ENCODE data around the gene ARID5B. TPM values are rescaled to one million over a fixed set of nuclear protein-coding genes. Genes with fewer than 3 reads are reported as not detected.

ARID5B gene
- total RNA-seq, 2 experiments from 2014 or later, result 34.8 to 35.9 TPM

DNA sequence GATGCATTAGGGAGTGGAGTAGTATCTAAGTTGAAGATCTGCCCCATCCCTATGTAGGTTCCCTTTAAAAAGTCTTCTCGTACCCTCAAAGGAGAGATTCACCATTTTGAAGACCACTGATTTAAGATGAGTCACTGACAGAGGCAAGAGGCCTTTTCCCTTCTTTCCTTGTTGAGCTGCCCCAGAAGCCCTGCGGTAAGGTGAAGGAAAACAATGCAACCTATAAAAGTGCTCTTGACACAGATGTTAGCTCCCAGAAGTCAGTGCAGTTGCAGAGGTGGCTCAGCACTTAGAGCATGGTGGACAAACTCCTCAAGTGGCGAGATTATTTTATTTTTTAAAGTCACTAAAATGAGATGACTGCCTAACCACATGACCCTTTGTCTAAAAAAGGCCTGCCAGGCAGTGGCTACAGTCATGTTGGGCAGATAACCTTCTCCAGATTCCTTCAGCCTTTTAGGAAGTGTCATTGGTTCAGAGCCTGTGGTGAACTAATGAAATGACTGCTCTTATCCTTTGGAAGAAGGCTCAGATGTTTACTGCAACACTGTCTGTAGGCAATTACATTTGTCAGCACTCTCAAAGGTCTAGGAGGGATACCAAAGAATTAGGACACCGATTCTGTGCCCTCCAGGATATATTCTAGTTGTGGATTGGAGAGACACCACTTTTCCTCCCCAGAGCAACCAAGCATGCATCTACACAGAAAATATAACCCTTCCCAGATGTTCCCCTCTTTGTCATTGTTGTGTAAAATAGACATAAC, 88.7 kb downstream of the ARID5B start:
- Mint-ChIP-seq H3K36me3 (peaks cover 35% of the 10 kb centered on the region), H3K9me3 (ENCODE audit: low read depth) (peaks cover 2% of the 10 kb centered on the region), H3K4me1 (peaks cover 85% of the 10 kb centered on the region), H3K27me3 (no peaks in the 10 kb centered on the region), H3K4me3 (no peak overlapping the region), H3K27ac (peak overlapping the region; percentile 47)
- ATAC-seq (no peak), DNase-seq (no peak)
- CTCF ChIA-PET, result interaction anchor here (1.1 to 1.2 kb wide), 2 partner anchors 78 to 274 kb away, joined by 3 read pairs; no protein-coding TSS in a partner anchor

DNA sequence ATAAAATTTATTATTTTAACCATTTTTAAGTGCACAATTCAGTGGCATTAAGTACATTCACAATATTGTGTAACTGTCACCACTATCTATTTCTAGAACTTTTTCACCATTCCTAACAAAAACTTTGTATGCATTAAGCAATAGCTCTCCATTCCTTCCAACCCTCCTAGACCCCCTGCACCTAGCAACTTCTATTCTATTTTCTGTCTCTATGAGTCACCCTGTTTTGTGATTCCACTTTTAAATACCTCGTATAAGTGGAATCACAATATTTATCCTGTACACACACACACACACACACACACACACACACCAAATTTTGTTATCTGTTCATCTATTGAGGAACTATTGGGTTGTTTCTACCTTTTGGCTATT, 89.2 kb downstream of the ARID5B start:
- Mint-ChIP-seq H3K27me3 (no peaks in the 10 kb centered on the region), H3K4me1 (peaks cover 84% of the 10 kb centered on the region), H3K27ac (no peak overlapping the region), H3K36me3 (peaks cover 31% of the 10 kb centered on the region), H3K4me3 (no peak overlapping the region), H3K9me3 (ENCODE audit: low read depth) (peaks cover 2% of the 10 kb centered on the region)
- CTCF ChIA-PET, result interaction anchor here (1.1 kb wide), 1 partner anchor 79 kb away, joined by 3 read pairs; no protein-coding TSS in a partner anchor
- ATAC-seq, result no peak
- DNase-seq, result no peak

DNA sequence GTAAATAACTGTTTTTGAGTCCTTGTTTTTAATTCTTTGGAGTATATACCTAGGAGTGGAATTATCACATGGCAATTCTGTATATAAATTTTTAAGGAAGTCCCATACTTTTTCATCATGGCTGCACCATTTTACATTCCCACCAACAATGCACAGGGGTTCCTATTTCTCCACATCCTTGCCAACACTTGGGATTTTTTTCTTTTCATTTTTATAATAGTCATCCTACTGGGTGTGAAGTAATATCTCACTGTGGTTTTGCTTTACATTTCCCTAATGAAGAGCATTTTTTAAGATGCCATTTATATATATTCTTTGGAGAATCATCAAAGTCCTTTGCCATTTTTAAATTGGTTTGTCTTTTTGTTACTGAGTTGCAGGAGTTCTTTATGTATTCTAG, 89.7 kb downstream of the ARID5B start:
- Mint-ChIP-seq H3K27ac (peak overlapping the region; percentile 98), H3K27me3 (no peaks in the 10 kb centered on the region), H3K4me1 (peaks cover 84% of the 10 kb centered on the region), H3K4me3 (no peak overlapping the region), H3K9me3 (ENCODE audit: low read depth) (peaks cover 2% of the 10 kb centered on the region), H3K36me3 (peaks cover 31% of the 10 kb centered on the region)
- DNase-seq, result no peak
- CTCF ChIA-PET, result interaction anchor here (0.6 to 1.1 kb wide), 2 partner anchors 79 to 254 kb away, joined by 3 read pairs; no protein-coding TSS in a partner anchor
- no peak for ATAC-seq

DNA sequence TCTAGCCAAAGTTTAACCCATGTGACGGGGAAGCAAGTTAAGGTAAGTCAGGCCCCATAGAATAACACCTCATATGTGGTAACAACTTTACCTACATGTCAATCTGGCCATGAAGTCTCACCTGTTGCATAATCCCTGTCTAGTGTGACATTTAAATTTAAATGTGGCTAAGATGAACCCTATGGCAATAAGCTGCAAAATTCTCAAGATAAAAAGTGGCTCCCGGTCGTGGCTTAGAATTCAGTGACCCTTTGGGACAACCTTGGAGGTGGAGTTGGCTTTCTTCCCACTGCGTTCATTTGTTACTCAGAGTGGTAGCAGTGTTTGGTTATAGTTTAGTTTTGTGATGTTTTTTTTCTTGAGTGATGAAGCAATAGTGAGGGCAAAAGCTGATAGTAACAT, 90.6 kb downstream of the ARID5B start:
- DNase-seq, result no peak
- Mint-ChIP-seq H3K4me1 (peaks cover 77% of the 10 kb centered on the region), H3K27me3 (no peaks in the 10 kb centered on the region), H3K36me3 (peaks cover 30% of the 10 kb centered on the region), H3K9me3 (ENCODE audit: low read depth) (peaks cover 2% of the 10 kb centered on the region), H3K4me3 (peak overlapping the region; percentile 80), H3K27ac (peak overlapping the region; percentile 98)
- no peak for ATAC-seq
- CTCF ChIA-PET, result interaction anchor here (1.1 to 2.8 kb wide), 7 partner anchors 10 to 94 kb away, joined by 5 to 16 read pairs (median 6); partner anchors contain the start of gene ARID5B

DNA sequence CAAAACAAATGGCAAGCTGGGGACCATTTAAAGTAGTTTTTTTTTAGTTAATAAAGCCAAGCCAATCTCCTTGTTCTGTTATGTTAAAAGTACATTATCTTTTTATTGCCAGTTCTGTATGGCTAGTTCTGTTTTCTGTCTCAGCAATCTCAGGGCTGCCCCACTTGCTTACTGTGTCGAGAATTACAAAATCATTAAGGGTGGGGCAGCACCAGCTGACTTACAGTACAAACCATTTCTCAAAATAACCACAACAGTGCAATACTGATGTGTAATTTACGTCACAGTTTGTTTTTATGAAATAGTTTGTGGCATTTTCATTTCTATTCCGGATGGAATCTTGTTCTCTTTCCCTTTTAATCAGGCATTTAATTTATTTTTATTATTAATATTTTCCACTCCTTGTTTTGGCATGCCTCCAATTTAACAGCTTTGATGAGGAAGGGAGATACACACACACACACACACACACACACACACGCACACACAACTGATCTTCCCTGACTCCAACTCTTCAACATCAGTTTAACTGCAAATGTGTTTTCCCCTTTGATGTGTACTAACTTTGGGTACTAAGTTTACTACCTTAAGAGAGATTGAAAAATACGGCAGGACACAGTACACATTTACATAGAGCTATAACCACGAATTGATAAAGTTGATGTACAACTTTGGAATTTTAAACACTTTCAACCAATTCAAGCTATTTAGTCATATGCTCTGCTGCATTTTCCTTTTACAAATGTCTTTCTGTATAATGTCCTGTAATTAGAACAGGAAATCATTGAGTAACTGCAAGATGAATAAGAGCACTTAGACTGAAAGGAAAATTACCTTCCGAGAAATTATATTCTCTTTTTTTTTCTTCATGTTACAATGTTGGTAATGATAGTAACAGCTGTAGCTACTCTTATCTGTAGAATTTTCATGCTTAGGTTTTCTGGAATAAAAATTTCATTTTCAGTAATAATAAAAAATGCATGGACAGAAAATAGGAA, 91.5 kb downstream of the ARID5B start:
- ATAC-seq, result peak; percentile 69
- H3K27me3 Mint-ChIP-seq, result no peaks in the 10 kb centered on the region
- H3K36me3 Mint-ChIP-seq, result peaks cover 35% of the 10 kb centered on the region
- peaks cover 2% of the 10 kb centered on the region for H3K9me3 Mint-ChIP-seq (ENCODE audit: low read depth)
- H3K4me3 Mint-ChIP-seq, result peak overlapping the region; percentile 80
- H3K27ac Mint-ChIP-seq, result peak overlapping the region; percentile 98
- CTCF ChIA-PET, result interaction anchor here (1.1 to 2.8 kb wide), 13 partner anchors 9 to 252 kb away, joined by 3 to 16 read pairs (median 5); partner anchors contain the start of gene ARID5B
- H3K4me1 Mint-ChIP-seq, result peaks cover 69% of the 10 kb centered on the region
- peak; percentile 78 for DNase-seq

DNA sequence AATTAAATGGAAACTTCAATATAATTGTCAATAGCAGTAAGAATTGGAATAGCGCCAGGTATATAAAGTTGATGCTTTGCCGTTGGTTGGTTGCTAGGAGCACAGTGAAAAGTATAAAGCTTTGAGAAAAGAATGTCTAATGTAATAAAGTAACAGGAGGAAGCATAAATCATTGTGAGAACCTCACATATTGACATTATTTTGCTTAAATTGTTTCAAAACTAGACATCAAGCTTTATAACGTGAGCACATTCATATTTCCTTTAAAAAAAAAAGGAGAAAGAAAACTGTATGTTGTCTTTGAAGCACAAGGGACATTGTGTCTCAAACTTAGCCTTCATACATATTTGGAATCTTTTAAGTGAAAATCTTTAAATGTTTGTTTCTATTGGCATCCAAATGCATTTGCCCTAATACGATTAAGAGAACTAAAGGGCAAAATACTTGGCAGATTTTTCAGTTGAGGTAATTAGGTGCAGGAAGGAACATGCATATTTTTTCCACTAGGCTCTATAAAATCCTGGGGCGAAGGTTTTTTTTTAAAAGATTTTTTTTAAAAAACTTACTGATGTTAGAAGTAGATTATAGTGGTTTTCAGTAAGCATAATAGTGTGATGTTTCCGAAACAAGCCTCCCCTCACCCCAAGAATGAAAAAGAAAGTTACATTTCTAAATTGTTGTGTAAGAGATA, 92.4 kb downstream of the ARID5B start:
- H3K4me1 Mint-ChIP-seq, result peaks cover 64% of the 10 kb centered on the region
- H3K4me3 Mint-ChIP-seq, result peak overlapping the region; percentile 80
- peaks cover 44% of the 10 kb centered on the region for H3K36me3 Mint-ChIP-seq
- H3K27me3 Mint-ChIP-seq, result no peaks in the 10 kb centered on the region
- no peak for DNase-seq
- CTCF ChIA-PET, result interaction anchor here (1.2 to 2.8 kb wide), 11 partner anchors 8 to 251 kb away, joined by 3 to 16 read pairs (median 5); partner anchors contain the start of gene ARID5B
- peaks cover 2% of the 10 kb centered on the region for H3K9me3 Mint-ChIP-seq (ENCODE audit: low read depth)
- H3K27ac Mint-ChIP-seq, result peak overlapping the region; percentile 98
- no peak for ATAC-seq

DNA sequence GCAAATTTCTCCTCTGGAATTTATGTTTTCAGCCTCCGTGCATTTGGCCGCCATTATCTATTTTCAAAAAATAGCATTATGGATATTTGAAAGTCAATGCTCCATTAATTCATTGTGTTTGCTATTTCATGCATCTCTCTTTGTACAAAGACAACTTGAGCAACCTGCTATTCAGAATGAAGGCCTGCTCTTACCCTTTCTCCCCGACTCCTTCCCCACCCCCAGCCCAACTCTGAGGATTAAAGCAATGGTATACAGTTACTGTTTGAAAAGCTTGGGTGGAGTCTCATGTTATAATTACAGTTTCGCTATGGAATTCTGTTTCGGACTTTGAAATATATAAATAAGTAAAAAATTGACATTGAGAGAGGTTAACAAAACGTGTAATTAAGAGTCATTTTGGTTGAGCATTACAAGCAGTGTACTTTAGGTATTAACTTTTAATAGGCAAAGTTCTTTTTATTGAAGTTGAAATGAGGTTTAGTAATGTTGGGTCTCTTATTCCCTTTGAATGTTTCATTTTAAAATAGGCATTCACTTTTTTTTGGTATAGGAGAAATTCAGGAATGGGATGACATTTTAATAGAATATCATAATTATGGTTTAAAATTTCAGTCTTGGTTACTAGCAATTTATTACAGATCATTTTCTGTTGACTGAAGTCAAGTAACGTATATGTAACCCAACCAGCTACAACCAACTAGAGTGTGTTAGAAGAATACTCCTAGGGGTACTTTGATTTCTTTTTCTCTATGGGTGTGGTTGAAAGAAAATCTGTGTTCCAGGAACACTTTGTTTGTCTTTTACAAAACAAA, 93.1 kb downstream of the ARID5B start:
- Mint-ChIP-seq H3K27ac (peak overlapping the region; percentile 98), H3K27me3 (no peaks in the 10 kb centered on the region), H3K4me1 (peaks cover 63% of the 10 kb centered on the region), H3K4me3 (peak overlapping the region; percentile 80), H3K36me3 (peaks cover 48% of the 10 kb centered on the region), H3K9me3 (ENCODE audit: low read depth) (peaks cover 2% of the 10 kb centered on the region)
- CTCF ChIA-PET, result interaction anchor here (0.5 to 2.8 kb wide), 4 partner anchors 31 to 503 kb away, joined by 3 to 16 read pairs (median 5); partner anchors contain the start of gene ARID5B
- no peak for DNase-seq
- ATAC-seq, result no peak

DNA sequence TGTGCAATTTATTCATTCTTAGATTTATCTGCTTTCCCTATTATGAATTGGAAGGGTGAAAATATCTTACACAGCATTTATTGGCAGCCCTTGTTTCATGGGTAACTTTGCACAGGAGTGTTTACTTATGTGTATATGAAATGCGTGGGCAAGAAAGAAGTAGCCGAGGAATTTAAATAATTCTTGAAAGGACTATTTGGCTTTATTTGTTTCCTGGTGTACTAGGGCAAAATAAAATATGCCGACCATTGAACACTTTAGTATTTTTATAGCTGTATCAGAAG, 93.7 kb downstream of the ARID5B start:
- CTCF ChIA-PET, result interaction anchor here (1.5 kb wide), 1 partner anchor 9 kb away, joined by 3 read pairs; no protein-coding TSS in a partner anchor
- no peak overlapping the region for H3K27ac Mint-ChIP-seq
- no peak overlapping the region for H3K4me3 Mint-ChIP-seq
- ATAC-seq (no peak), DNase-seq (no peak)
- H3K9me3 Mint-ChIP-seq (ENCODE audit: low read depth), result peaks cover 2% of the 10 kb centered on the region
- peaks cover 51% of the 10 kb centered on the region for H3K36me3 Mint-ChIP-seq
- H3K27me3 Mint-ChIP-seq, result no peaks in the 10 kb centered on the region
- peaks cover 62% of the 10 kb centered on the region for H3K4me1 Mint-ChIP-seq

DNA sequence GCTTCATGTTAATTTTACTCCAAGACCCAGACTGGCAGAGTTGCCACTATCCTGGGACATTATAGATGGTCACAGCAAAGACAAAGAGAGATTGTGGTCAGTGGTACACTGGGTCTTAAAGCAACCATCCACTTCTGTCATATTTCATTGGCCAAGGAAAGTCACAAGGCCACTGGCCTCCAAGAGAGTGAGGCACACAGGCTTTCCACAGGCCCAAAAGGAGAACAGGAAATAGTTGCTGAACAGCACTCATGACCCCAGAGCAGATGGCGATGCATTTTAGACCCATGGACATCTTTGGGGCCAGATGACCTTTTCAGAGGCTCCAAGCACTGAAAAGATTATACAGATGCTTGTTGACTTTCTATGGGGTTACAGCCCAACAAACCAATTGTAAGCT, 97.4 kb downstream of the ARID5B start:
- CTCF ChIA-PET, result no interaction called here
- no peaks in the 10 kb centered on the region for H3K27me3 Mint-ChIP-seq
- H3K4me3 Mint-ChIP-seq, result no peak overlapping the region
- H3K9me3 Mint-ChIP-seq (ENCODE audit: low read depth), result no peaks in the 10 kb centered on the region
- no peak overlapping the region for H3K27ac Mint-ChIP-seq
- ATAC-seq (no peak), DNase-seq (no peak)
- H3K36me3 Mint-ChIP-seq, result peaks cover 57% of the 10 kb centered on the region
- peaks cover 48% of the 10 kb centered on the region for H3K4me1 Mint-ChIP-seq

DNA sequence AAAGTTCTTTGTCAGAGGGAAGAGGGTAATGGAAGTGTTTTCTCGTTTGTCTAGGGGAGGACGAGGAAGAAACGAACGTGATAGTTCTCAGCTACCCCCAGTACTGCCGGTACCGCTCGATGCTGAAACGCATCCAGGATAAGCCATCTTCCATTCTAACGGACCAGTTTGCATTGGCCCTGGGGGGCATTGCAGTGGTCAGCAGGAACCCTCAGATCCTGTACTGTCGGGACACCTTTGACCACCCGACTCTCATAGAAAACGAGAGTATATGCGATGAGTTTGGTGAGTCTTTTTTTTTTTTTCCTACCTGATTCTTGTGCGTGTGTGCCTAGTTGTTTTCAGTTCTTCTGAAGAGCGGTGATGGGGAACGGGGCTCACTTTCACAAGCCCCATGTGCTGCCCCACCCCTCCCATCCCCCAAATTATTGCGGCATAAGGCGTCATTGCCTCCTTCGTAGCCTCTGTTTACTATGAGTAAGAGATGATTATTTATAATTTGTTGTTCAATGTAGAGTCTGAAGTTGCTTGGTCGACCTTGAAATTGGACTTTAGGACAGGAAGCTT, 98.6 kb downstream of the ARID5B start:
- Mint-ChIP-seq H3K4me1 (peaks cover 45% of the 10 kb centered on the region), H3K27ac (no peak overlapping the region), H3K36me3 (peaks cover 68% of the 10 kb centered on the region), H3K4me3 (no peak overlapping the region), H3K9me3 (ENCODE audit: low read depth) (no peaks in the 10 kb centered on the region), H3K27me3 (no peaks in the 10 kb centered on the region)
- DNase-seq (no peak), ATAC-seq (no peak)
- CTCF ChIA-PET, result no interaction called here

DNA sequence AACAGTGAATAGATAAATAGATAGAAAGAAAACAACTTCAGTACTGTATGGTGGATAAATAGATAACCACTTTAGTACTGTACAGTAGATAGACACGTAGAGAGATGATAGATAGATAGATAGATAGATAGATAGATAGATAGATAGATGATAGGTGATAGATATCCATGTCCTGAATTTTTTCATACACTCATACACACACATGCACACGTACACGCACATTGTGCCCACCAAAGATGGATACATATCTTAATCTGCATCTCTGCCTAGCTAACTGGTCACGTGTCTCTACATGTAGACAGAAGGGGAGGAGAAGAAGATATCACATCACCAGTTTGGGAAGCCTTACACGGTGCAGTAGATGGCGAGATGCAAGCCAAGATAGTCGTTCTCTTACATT, 99.2 kb downstream of the ARID5B start:
- Mint-ChIP-seq H3K36me3 (peaks cover 71% of the 10 kb centered on the region), H3K4me1 (peaks cover 42% of the 10 kb centered on the region), H3K27ac (no peak overlapping the region), H3K9me3 (ENCODE audit: low read depth) (no peaks in the 10 kb centered on the region), H3K4me3 (no peak overlapping the region), H3K27me3 (no peaks in the 10 kb centered on the region)
- CTCF ChIA-PET, result interaction anchor here (2.3 kb wide), 1 partner anchor 8 kb away, joined by 8 read pairs; no protein-coding TSS in a partner anchor
- ATAC-seq, result no peak
- no peak for DNase-seq

DNA sequence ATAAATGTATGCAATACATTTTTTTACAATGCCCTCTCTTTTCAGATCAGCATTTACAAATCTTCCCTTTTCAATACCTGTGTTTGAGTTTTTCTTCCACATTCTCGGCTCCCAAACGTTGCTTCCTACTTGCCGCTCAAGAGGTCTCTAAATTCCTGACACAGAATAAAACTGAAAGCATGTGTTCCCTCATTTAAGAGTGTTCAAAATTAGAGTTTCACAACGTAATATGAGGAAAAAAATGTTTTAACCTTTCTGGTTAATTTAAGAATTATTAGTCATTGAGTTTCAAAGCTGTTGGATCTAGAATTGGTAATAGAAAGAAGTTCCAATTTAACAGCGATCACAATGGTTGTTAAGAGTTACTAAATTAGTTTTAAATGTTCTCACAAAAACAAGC, 100.4 kb downstream of the ARID5B start:
- no peak for DNase-seq
- Mint-ChIP-seq H3K9me3 (ENCODE audit: low read depth) (no peaks in the 10 kb centered on the region), H3K4me3 (peak overlapping the region; percentile 46), H3K4me1 (peaks cover 47% of the 10 kb centered on the region), H3K36me3 (peaks cover 78% of the 10 kb centered on the region), H3K27me3 (no peaks in the 10 kb centered on the region), H3K27ac (peak overlapping the region; percentile 47)
- CTCF ChIA-PET, result interaction anchor here (0.8 to 2.3 kb wide), 3 partner anchors 9 to 105 kb away, joined by 3 to 8 read pairs (median 3); no protein-coding TSS in a partner anchor
- peak; percentile 36 for ATAC-seq

All from activated CD8-positive, alpha-beta memory T cell treated with anti-CD3 and anti-CD28 coated beads, Interleukin-2, amount 10 ng/mL, durations not matched to agents 7 days and 5 days (primary cell).